ENCODE results near the gene RSPH3.

The RSPH3 gene

DNA sequence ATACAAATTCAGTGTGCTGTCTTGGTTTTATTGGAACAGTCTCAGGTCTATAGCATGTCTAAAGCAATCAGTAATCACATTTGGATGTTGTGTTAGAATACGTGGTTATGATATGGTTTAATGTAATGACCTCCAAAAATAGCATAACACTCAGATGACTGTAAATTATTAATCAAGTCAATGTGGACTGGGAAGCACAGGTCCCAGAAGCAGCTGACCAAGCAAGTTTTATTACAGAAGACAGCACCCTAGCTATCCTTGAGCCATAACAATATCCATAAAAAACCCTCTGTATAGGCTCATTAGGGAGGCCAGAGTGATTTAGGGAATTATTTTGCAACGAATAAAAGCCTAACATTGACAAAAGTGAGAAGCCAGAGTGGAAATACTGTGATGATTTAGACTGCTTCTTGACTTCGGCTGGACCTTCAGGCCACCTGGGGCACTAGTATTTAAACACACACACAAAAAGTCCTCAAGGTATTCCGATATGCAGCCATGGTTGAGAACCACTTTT, 66.9 kb downstream of the RSPH3 start:
- DNase-seq (ENCODE audit: low read depth) = no peak

DNA sequence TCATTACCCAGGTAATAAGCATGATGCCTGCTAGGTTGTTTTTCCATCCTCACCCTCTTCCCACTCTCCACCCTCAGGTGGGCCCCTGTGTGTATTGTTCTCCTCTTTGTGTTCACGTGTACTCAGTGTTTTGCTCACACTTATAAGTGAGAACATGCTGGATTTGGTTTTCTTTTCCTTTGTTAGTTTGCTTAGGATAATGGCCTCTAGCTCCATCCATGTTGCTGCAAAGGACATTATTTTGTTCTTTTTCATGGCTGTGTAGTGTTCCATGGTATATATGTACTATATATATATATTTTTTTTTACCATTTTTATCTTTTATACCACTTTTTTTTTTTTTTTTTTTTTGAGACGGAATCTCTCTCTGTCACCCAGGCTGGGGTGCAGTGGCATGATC, 71.9 kb downstream of the RSPH3 start:
- DNase-seq (ENCODE audit: low read depth) = no peak

GRCh38 chr6:158926414-158926813, 73.6 kb downstream of the RSPH3 start:
- DNase-seq (ENCODE audit: low read depth) = peak; percentile 92

DNA sequence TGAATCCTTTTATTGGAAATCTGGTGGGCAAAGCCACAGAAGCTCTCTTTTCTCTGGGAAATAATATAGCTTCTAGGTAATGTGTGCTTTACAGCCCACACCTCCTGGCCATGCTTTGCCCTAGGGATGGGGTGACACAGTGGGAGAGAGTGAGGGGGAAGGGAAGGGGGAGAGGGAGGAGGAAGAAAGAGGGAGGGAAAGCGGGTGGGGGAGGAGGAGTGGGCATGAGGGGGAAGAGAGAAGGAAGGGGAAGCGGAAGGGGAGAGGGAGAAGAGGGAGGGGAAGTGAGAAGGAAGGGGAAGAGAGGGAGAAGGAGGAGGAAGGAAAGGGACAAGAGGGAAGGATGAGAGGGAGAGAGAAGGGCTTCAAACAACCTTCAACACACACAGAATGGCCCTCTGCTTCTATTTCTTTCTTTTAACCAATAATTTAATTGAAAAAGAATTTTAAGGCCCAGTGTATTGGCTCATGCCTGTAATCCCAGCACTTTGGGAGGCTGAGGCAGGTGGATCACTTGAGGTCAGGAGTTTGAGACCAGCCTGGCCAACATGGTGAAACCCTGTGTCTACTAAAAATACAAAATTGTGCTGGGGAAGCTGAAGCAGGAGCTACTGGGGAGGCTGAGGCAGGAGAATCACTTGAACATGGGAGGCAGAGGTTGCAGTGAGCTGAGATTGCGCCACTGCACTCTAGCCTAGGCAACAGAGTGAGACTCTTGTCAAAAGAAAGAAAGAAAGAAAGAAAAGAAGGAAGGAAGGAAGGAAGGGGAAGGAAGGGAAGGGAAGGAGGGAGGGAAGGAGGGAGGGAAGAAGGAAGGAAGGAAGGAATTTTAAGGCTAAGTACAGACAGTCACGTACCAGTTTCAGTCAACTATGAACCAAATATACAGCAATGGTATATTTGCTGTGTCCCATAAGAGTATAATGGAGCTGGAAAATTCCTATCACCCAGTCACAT, 75.2 kb downstream of the RSPH3 start:
- DNase-seq (ENCODE audit: low read depth) = no peak

- no peak for DNase-seq (ENCODE audit: low read depth)
These were observed 76.0 kb downstream of the RSPH3 start for GRCh38 chr6:158923805-158924498.
